ENCODE data around the gene ALDH1L1. TPM values are rescaled to one million over a fixed set of nuclear protein-coding genes. Genes with fewer than 3 reads are reported as not detected.

ALDH1L1 gene
- not detected in 2 replicates for total RNA-seq

DNA sequence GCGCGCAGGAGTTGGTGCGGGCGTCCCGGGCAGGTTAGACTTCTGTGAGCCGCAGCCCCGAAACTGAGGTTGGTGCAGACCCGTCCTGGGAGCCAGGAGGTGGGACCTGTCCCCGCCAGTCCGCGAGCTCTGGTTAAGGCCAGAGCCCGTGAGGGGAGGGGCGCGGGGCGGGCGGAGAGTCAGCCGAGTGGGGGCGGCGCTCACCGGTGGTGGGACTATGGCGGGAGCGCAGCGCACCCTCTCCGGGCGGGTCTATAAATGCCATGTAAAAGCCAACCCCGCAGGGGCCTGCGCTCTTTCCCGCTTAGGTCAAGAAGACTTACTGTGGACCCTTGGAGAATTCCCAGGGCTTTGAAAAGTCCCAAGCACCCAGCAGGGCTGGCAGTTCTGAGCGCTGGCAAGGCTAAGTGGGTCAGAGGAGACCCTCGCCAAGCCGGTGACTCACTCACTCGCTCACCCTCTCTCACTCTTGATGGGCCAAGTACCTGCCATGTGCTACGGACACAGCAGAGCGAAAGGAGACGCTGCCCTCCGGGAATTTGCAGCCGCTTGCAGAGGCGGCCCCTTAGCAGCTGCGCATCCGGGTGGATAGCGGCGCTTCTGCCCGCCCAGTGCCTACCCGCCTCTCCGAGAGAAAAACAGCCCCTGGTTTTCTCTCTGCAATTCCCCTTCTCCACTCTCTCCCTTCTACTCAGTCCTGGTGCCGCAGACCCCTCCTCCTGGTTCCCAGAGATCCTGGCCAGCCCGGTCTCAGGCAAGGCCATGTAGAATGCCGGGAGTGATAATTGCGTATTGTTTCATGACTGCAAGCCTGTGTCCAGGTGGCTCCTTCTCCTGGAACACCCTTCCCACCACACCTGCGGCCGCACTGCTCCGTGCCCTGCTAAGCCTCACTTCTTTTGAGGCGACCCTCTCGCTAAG, at the start of gene ALDH1L1:
TSS of gene ALDH1L1 (minus strand) at position 110 of the 921 bp plus-strand sequence. CDS start 19,607 bp downstream, outside the sequence.
- no peak for DNase-seq (ENCODE audit: low read depth in 2 of 2)

DNA sequence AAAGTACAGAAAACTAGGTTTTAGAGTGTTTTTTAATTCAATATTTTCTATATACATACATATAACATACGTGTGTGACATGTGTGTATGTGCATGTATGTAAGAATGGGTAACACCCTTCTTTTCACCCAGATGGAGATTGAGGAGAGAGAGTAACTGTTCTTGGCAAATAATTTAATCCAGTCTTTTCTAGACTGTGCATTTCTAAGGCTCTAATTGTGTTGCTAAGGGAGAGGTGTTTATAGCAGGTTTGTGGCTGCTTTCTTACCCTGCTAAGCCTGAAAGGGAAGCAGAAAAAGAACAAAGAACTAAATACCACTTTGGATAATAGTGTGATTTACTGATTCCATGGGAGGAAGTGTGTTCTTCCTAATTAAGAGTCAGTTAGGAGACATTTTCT, 46.0 kb upstream of the ALDH1L1 start:
- DNase-seq (ENCODE audit: low read depth in 2 of 2), result no peak

DNA sequence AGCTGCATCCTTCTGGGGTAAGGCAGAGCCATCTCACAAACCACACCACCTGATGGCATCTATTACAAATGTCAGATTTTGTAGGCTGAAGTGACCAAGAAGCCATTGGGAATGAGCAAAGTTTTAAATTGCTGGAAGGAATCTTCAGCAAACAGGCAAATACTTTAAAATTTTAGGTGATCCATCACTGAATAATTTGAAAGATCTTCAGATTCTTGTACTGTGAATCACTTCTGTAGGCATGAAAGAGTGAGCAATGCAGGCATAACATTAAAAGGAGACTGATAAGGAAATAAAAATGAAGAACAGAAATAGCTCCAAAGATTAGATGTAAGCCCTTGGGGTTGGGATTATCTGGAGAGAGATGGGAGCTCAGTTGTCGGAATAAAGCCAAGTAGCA, 36.0 kb upstream of the ALDH1L1 start:
- no peak for DNase-seq (ENCODE audit: low read depth in 2 of 2)

DNA sequence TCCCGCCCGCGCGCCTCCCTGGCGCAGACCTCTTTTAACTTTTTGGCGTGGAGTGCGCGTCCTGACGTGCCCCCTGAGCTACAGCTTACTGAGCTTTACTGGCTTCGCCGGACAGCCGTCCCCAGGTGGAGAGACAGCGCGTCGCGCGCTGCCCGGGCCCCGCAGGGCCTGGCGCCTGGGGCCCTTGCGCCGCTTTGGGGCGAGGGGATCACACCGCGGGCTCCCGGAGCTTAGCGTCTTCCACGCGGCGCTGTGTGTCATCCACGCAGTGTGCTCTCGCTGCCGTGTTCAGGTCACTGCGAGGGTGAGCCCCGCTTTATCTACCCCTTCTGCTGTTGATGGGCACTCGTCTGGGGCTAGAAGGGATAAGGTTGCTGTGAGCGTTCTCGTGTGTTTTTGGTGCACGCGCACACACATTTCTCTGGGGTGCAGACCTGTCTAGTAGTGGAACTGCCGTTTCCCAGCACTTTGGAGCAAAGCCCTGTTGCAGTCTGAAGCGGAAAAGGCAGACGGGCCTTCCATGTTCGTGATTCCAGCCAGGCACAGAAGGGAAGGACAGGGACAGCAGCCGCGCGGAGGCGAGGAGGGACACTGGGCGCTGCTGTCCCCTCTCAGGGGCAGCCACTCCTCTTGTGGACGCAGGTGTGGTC, 33.1 kb upstream of the ALDH1L1 start:
- DNase-seq (ENCODE audit: low read depth in 2 of 2), result peak in 1 of 2 donors; percentile 10

DNA sequence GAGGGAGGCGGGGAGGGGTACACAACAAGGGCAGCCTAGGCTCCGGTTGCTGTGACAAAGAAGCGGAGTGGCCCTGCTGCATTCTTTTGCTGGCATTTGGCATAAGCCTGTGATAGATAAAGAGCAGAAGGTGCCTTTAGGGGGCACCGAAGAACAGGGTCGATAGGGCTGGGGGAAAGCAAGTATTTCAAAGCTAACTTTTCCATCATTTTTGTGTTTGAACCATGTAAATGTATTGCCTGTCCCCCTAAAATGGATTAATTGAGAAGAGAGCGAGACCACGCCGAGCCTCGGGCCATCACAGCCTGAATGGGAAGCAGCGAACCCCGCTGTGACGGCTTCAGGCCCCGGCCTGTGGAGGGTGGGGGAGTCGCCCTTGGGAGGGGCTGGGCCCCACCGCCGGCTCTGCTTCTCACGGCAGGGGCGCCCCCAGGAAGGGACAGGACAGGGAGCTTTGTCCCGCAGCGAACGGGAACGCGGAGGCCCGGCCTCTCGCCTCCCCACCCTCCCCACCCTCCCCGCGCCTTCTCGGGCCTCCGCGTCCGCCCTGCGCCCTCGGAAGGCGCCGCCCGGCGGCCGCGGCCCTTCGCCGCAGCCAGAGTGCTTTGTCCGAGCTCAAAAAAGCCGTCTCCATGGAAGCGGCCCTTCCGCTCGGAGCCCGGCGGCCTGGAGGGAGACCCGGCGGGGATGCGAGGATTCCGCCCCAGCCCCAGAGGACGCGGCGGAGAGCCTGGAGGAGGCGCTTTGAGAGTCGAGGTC, 32.4 kb upstream of the ALDH1L1 start:
- DNase-seq (ENCODE audit: low read depth in 2 of 2), result peak; percentile 33 to 51

DNA sequence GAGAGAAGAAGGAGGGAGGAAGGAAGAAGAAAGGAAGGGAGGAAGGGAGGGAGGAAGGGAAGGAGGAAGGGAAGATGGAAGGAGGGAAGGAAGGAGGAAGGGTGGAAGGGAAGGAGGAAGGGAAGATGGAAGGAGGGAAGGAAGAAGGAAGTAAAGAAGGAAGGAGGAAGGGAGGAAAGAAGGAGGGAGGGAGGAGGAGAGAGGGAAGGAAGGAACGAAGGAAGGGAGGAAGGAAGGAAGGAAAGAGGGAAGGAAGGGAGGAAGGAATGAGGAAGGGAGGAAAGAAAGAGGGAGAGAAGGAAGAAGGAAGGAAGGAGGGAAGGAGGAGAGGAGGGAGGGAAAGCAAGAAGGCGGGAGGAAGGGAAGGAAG, 31.8 kb upstream of the ALDH1L1 start:
- no peak for DNase-seq (ENCODE audit: low read depth in 2 of 2)

DNA sequence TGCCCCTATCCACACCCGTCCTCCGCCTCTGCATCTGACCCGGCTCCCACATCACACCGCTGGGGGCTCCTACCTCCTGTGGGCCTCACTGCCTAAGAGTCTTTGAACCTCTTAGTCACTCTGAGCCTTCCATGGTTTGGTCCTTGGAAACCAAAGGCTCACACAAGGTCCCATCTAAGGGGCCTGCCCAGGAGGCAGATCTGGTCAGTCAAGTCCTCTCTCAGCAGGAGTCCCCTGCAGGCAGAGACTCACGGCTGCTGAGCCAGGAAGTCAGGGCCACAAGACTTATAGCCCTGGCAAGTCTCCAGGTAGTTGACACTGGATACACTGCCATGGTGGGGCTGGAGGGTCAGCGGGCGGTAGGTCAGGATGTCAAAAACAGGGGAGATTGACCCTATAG, 31.2 kb upstream of the ALDH1L1 start:
- no peak for DNase-seq (ENCODE audit: low read depth in 2 of 2)

DNA sequence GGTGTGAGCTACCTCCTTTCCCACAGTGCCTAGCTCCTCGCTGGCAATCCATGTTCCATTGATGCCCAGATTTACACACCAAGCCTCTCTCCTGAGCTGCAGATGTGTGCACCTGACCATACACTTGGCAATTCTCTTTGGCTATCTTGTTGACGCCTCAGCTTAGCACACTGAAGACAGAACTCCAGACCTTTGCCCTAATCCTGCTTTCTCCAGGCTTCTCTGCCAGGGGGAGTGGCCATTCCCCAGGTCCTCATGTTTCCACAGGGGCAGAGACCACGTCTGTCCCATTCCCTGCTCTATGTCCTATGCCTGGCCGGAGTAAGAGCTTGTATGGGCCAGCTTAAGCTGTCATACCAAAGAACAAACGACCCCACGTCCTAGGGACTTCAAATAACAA, 30.2 kb upstream of the ALDH1L1 start:
- no peak for DNase-seq (ENCODE audit: low read depth in 2 of 2)

DNA sequence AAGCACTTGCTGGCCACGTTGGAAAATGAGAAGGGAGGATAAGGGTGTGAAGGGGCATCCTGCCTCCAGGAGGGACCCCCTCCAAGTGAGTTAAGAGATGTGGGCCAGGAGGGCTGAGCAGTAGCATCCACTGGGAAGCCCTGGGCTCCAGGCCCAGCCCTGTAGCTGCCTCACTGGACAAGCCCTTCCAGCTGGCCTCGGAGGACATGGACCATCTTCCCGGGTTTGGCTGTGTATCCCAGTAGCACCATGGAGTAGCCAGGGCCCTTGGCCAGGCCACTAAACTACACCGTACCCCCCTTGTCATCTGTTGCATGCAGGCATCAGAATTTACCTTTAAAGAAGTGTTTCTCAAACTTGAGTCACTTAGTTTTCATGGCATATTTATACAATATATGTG, 29.4 kb upstream of the ALDH1L1 start:
- no peak for DNase-seq (ENCODE audit: low read depth in 2 of 2)

DNA sequence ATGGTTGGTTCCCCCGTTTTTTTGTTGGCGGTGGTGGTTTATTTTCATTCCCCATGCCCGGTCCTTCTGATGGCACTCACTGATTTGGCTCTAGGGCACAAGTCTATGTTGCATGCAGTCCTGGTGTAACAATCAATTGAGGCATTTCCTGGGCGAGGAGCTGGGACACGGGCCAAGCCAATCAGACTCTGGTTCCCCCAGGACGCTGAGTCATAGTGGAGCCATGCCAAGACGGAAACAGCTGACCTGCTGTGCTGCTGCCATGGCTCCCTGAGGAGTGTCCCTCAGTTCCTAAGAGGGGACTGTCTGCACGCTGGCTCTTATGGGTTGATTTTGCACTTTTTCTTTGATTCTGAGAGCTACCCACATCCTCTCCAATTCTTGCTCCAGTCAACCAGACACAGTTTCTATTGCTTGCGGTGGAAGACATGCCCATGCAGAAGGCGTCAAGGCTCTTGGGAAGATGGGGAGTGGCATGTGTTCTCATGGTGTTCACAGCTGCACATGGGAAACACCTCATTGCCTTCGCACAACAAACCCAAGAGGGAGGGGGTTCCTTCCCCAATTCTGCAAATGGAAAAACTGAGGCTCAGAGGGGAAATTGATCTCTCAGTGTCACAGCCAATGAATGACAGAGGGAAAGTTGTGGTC, 28.3 kb upstream of the ALDH1L1 start:
- DNase-seq (ENCODE audit: low read depth in 2 of 2), result peak; percentile 21 to 84

DNA sequence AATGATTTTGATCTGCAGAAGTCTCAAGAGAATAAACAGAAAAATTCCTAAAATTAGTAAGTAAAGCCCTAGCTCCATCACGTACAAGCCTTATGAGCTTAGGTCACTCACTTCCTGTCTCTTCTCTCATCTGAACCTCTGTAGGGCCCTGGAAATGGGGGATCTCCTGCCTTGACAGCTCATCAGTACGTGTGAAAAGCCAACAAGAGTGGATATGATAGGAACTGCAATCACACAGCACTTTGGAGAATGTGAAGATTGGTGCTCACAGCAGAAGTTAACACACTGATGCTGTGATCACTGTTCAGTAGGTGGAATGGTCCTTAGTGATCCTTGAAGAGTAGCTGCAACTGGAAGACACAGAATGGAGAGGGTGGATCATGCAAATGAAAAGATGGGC, 27.8 kb upstream of the ALDH1L1 start:
- peak in 1 of 2 donors; percentile 43 for DNase-seq (ENCODE audit: low read depth in 2 of 2)

DNA sequence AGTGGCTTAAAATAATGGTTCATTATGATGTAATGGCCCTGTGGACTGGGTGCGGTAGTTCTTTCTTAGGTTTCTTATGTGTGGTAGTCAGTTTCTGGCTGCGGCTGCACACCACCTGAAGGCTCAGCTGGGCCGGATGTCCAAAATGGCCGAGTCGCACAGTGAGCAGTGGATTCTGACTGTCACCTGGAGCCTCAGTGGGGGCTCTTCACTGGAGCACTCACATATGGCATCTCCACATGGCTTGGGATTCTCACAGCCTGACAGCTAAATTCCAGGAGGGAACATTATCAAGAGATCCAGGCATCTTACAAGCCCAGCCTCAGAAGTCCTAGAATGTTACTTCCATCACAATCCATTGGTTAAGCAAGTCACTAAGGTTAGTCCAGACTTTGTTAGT, 26.8 kb upstream of the ALDH1L1 start:
- DNase-seq (ENCODE audit: low read depth in 2 of 2), result no peak

DNA sequence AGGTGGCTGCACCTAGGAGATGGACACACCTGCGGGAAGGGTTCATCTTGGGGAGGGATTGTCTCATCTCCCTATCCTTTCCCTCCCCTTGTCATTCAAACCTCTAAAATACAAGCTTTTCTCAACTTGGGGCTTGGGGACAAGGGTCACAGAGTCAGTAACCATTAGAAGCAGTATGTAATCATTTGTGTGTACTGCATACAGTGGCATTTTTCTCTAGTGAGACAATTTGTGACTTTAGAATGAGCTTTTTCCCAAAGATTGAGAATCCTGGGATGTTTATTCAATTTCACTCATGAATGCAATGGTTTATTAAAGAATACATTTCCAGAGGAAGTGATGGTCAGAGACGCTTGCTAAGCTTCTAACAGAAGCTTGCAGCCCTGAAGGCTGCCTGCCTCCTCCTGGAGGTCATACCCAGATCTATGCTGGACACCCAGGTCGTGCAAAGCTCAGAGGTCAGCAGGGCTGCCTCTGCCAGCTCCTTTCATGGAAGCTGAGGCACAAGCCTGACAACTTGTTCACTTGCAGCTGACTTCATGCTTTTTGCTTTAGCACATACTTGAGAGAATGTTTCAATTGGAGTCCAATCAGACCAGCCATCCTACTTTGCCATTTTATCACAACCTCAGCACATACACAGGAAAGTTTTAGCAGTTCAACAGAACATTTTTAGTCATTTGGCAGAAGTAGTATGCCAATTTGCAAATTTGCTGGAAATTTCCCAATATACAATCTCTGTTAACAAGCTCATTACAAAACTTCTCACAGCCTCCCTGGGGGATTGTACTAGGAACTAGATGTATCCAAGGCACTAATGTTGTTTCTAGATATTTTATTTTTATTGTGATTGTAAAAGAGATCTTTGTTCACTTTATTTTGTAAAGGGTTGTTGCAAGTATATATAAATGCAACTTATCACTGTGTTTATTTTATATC, 25.6 kb upstream of the ALDH1L1 start:
- no peak for DNase-seq (ENCODE audit: low read depth in 2 of 2)

DNA sequence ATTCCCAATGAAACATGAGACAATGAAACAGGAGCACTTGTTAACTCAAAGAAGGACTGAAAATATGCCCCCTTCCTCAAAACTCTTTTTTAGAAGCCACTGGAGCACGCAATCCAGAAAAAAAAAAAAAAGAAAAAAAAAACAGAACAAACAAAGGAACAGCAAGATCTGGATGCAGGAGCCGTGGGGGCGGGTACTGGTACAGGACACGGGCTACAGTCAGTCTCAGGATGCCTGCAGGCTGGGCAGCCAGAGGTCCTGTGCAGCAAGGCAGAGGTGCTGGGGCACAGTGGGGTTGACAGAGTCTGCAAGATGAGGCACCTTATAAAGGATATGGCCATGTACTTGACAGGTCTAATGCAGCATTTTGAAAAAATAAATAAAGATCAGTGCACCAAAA, 22.3 kb upstream of the ALDH1L1 start:
- no peak for DNase-seq (ENCODE audit: low read depth in 2 of 2)

DNA sequence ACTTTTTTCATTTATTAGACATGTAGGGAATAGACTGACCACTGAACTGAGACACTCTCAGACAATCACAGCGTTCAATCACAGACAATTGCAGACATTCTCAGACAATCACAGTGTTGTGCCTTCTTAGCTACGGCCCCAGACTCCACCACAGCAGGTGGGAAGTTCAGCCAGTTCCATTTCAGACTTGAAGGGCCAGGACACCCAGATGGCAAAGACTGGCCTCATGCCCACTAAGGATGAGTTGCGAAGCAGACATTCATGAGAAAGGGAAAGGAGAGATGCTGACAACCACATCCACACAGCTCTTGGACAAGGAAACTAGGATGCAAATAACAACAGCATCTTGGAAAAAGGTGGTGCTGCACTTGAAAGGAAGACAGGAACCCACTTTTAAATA, 21.9 kb upstream of the ALDH1L1 start:
- no peak for DNase-seq (ENCODE audit: low read depth in 2 of 2)

DNA sequence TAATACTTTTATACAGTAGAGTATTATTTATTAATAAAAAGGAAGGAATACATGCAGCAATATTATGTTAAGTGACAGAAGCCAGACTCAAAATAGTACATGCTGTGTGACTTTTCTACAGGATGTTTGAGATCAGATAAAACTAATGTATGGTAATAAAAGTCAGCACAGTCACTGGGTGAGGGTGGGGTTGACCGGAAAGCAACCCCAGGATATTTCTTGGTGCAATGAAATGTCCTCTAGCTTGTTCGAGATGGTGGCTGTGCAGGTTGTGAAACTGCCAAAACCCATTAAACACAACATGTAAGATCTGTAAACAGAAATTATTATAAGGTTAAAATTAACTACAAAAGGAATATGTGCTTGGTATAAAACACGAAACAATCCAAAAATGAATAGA, 20.8 kb upstream of the ALDH1L1 start:
- DNase-seq (ENCODE audit: low read depth in 2 of 2), result no peak

DNA sequence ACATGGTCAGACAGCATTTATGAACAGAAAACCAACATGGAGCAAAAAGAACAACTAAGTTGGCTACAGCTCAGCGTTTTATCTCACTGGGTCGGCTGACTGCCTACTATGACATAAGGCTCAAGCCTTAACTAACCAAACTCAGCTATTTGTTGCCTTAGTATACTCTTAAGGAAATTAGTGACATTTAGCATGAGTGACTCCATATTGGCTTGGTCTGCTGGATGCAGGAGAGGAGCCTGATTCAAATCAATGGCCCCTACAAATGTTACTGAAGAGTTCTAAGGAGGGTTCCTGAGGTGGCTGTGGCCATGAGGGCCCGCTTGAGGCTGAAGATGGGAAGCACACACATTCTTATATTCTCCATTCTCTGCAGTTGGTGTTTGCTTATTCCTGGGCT, 20.1 kb upstream of the ALDH1L1 start:
- DNase-seq (ENCODE audit: low read depth in 2 of 2), result no peak

DNA sequence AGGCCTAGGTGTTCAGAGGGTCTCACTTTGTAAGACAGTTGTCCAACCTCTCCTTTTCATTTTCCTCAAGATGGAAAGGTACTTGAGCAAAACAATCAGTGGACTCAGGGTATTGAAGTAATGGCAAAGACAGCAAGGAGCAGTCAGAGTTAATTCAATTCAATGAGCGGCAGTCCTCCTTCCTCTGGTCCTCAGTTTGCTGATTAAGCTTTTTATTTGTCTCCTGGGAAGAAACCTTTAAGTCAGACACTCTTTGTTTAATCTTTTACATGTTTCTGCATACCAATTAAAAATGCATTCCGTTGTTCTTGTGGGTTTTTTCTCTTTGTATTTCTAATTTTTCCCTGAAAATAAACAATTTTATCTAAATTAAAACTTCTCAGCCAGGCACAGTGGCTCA, 18.9 kb upstream of the ALDH1L1 start:
- DNase-seq (ENCODE audit: low read depth in 2 of 2), result no peak

DNA sequence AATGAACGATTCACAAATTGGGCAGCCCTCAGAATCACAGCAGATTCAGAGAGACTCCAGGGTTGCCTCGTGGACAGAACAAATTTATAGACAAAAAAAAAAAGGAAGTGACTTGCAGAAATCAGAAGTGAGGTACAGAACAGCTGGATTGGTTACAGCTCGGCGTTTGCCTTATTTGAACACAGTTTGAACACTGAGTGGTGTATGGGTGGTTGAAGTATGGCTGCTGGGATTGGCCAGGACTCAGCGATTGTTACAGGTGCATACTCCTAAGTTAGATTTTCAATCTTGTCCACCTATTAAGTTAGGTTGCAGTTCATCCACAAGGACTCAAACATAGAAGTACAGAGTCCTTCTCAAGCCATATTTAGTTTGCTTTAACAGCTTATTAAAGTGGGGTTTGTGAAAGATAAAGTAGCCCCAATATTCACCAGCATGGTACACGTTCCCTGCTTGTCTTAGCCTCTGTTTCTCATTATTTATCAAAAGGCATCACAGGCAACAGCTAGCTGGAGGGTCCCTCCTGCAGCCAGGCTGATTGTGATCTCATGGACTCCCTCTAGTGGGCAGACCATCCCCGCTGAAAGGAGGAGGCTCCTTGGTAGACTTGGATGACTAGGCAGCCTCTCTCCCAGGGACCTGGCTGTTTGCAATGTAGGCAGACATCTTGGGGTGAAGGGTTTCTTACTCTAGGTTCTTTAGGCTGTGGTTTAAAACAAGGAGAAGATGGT, 17.6 kb upstream of the ALDH1L1 start:
- peak; percentile 66 to 75 for DNase-seq (ENCODE audit: low read depth in 2 of 2)

DNA sequence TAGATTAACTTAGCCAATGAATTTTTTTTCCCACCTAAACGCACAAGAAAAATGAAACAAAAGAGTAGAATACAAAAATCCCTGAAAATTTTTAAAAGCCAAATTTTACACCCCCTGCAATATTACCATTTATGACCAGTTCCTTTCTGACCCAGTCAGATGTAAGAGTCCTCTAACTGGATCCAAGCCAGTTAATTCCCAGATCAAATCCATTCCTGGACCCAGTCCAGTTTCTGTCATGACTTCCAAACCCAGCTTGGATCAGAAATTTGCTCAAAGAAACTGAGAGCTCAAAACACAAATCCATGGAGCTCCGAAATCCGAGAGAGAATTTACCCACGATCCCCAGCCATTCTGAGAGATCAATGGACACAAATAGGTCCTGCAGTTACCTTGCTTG, 17.0 kb upstream of the ALDH1L1 start:
- DNase-seq (ENCODE audit: low read depth in 2 of 2), result no peak
